ENCODE data around the gene LRRC55.

LRRC55 gene

GRCh38 chr11:57158180-57158579 is 23.6 kb upstream of the LRRC55 start:
- ChIA-PET POLR2A (no interaction called here), CTCF (no interaction called here)
- no peak for DNase-seq (ENCODE audit: extremely low spot score)
- no peak for TF ChIP-seq CTCF (IDR thresholded peaks at IDR 0.05; ENCODE audit: control extremely low read depth, extremely low read depth, low read depth, missing control alignments)

GRCh38 chr11:57158599-57158998 is 23.2 kb upstream of the LRRC55 start:
- no peak for TF ChIP-seq CTCF (IDR thresholded peaks at IDR 0.05; ENCODE audit: control extremely low read depth, extremely low read depth, low read depth, missing control alignments)
- CTCF ChIA-PET = no interaction called here
- DNase-seq (ENCODE audit: extremely low spot score) = no peak
- POLR2A ChIA-PET = no interaction called here

- TF ChIP-seq CTCF (IDR thresholded peaks at IDR 0.05; ENCODE audit: control extremely low read depth, extremely low read depth, low read depth, missing control alignments) = no peak
- POLR2A ChIA-PET = no interaction called here
- CTCF ChIA-PET = no interaction called here
- DNase-seq (ENCODE audit: extremely low spot score) = no peak
Measured at GRCh38 chr11:57160665-57161064, 21.1 kb upstream of the LRRC55 start.

GRCh38 chr11:57161351-57161750 is 20.4 kb upstream of the LRRC55 start:
- no peak for TF ChIP-seq CTCF (IDR thresholded peaks at IDR 0.05; ENCODE audit: control extremely low read depth, extremely low read depth, low read depth, missing control alignments)
- POLR2A ChIA-PET = no interaction called here
- CTCF ChIA-PET = interaction anchor here (0.9 kb wide), 1 partner anchor 28 kb away, joined by 3 read pairs; no protein-coding TSS in a partner anchor
- no peak for DNase-seq (ENCODE audit: extremely low spot score)

- no peak for TF ChIP-seq CTCF (IDR thresholded peaks at IDR 0.05; ENCODE audit: control extremely low read depth, extremely low read depth, low read depth, missing control alignments)
- POLR2A ChIA-PET = no interaction called here
- CTCF ChIA-PET = interaction anchor here (0.9 to 1.0 kb wide), 2 partner anchors 9 to 27 kb away, joined by 3 read pairs; no protein-coding TSS in a partner anchor
- no peak for DNase-seq (ENCODE audit: extremely low spot score)
Measured at GRCh38 chr11:57162179-57162898, 19.4 kb upstream of the LRRC55 start.

GRCh38 chr11:57163160-57163868 is 18.4 kb upstream of the LRRC55 start:
- no peak for TF ChIP-seq CTCF (IDR thresholded peaks at IDR 0.05; ENCODE audit: control extremely low read depth, extremely low read depth, low read depth, missing control alignments)
- no peak for DNase-seq (ENCODE audit: extremely low spot score)
- POLR2A ChIA-PET = no interaction called here
- CTCF ChIA-PET = no interaction called here

Data from GM10248 (cell line).